MM.1S (cell line): ENCODE results near the gene LMNA.

Source experiments
- DNase-seq: peaks from one replicate; pipeline ENCODE4 v3.0.0-alpha.2; 2015
- H2AFZ ChIP-seq: fragments of 300-600 bp; sonication (generic); 2 replicates; pipeline ENCODE4 v1.6.0; 2016; ENCODE audit warnings: antibody characterized with exemption, low read length
- H3F3A ChIP-seq: fragments of 300-600 bp; sonication (generic); 2 replicates; pipeline ENCODE4 v1.6.1; 2016; ENCODE audit warnings: mild to moderate bottlenecking, antibody characterized with exemption, low read length, moderate library complexity, mixed read lengths; ENCODE audit not compliant: insufficient read depth
- H3K27ac ChIP-seq: fragments of 300-600 bp; sonication (generic); 2 replicates; pipeline ENCODE4 v1.5.1; 2016; ENCODE audit warnings: mild to moderate bottlenecking, low read length
- H3K27me3 ChIP-seq: fragments of 300-600 bp; sonication (generic); replicated peaks from 2 replicates; pipeline ENCODE4 v1.6.0; 2016; ENCODE audit warnings: low read length; ENCODE audit not compliant: insufficient read depth
- H3K36me3 ChIP-seq: fragments of 300-600 bp; sonication (generic); replicated peaks from 2 replicates; pipeline ENCODE4 v1.6.1; 2016; ENCODE audit warnings: mild to moderate bottlenecking, low read length, mixed read lengths; ENCODE audit not compliant: insufficient read depth
- H3K4me1 ChIP-seq: fragments of 300-600 bp; sonication (generic); 2 replicates; pipeline ENCODE4 v1.6.1; 2016; ENCODE audit warnings: low read length, mixed read lengths
- H3K4me2 ChIP-seq: fragments of 300-600 bp; sonication (generic); 2 replicates; pipeline ENCODE4 v1.6.0; 2016; ENCODE audit warnings: low read depth, low read length
- H3K4me3 ChIP-seq: fragments of 300-600 bp; sonication (generic); 2 replicates; pipeline ENCODE4 v1.5.1; 2016; ENCODE audit warnings: low read length, mixed read lengths
- H3K79me2 ChIP-seq: fragments of 300-600 bp; sonication (generic); 2 replicates; pipeline ENCODE4 v1.6.1; 2016; ENCODE audit warnings: mixed run types, low read length, mixed read lengths
- H3K9ac ChIP-seq: fragments of 300-600 bp; sonication (generic); 2 replicates; pipeline ENCODE4 v1.6.1; 2016; ENCODE audit warnings: low read length, mixed read lengths
- H3K9me2 ChIP-seq: fragments of 300-600 bp; sonication (generic); replicated peaks from 2 replicates; pipeline ENCODE4 v1.6.1; 2016; ENCODE audit warnings: mild to moderate bottlenecking, low read length, mixed read lengths; ENCODE audit not compliant: insufficient read depth
- H3K9me3 ChIP-seq: fragments of 300-600 bp; sonication (generic); replicated peaks from 2 replicates; pipeline ENCODE4 v1.6.1; 2016; ENCODE audit warnings: mild to moderate bottlenecking, low read length, mixed read lengths; ENCODE audit not compliant: insufficient read depth
- H4K20me1 ChIP-seq: fragments of 300-600 bp; sonication (generic); 2 replicates; pipeline ENCODE4 v1.6.1; 2016; ENCODE audit warnings: mild to moderate bottlenecking, low read length, moderate library complexity, mixed read lengths; ENCODE audit not compliant: insufficient read depth
- CTCF ChIP-seq: fragments of 300-600 bp; sonication (generic); IDR thresholded peaks from 2 replicates; pipeline ENCODE4 v1.5.1; 2016; ENCODE audit warnings: antibody characterized with exemption, low read length, mixed read lengths
- EZH2 ChIP-seq: fragments of 300-600 bp; sonication (generic); optimal IDR thresholded peaks from 2 replicates; pipeline ENCODE3; 2017; ENCODE audit warnings: low read depth, mild to moderate bottlenecking, antibody characterized with exemption, low read length, mixed read lengths
- EZH2phosphoT487 ChIP-seq: fragments of 300-600 bp; sonication (generic); IDR thresholded peaks from 2 replicates; pipeline ENCODE4 v1.6.1; 2018; ENCODE audit warnings: antibody characterized with exemption, low read length

LMNA gene

GRCh38 chr1:156160743-156161171 lies 46.2 kb downstream of the LMNA start:
- Histone ChIP-seq H3K4me2 (peak overlapping the region; percentile 28), H3K27ac (peak overlapping the region; percentile 91)

DNA sequence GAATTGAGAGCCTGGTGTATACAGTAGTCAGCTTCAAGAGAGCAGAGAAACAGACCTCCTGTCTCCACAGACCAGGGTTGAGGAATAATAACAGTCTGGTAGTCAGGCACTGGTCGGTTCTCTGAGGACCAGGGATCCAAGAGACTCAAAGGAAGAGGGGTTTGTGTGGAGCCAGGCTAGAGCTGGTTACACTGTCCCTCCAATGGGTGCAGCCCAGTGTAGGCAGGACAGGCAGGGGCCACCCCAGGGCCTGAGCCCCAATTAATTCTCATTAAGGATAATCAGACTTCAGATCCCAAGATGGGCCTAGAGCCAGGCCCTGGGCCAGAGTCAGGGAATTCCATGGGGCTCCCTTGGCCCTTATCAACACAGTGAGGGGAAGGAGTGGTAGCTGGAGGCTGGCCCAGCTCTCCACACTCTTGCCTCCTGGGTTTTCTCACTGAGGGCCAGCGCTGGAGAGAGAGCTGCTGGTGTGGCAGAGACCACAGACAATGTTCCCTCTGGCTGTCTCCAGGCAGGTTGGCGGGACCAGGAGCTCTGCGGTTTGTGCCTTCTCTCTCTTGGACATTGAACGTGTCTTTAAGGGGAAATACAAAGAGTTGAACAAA lies 48.0 kb downstream of the LMNA start:
- H3K9me2 ChIP-seq: no peaks in the 10 kb centered on the region
- peaks cover 74% of the 10 kb centered on the region for H3F3A ChIP-seq
- H3K9me3 ChIP-seq: no peaks in the 10 kb centered on the region
- H2AFZ ChIP-seq: no peak overlapping the region
- H3K79me2 ChIP-seq: peaks cover 87% of the 10 kb centered on the region
- H3K4me2 ChIP-seq: no peak overlapping the region
- no peak for TF ChIP-seq EZH2
- TF ChIP-seq EZH2phosphoT487: no peak
- TF ChIP-seq CTCF: no peak
- DNase-seq: no peak
- H3K4me1 ChIP-seq: peaks cover 74% of the 10 kb centered on the region
- peaks cover 43% of the 10 kb centered on the region for H3K36me3 ChIP-seq
- H3K9ac ChIP-seq: peak overlapping the region; percentile 14; the same call in 1 of the 2 replicates
- H3K4me3 ChIP-seq: no peak overlapping the region
- no peaks in the 10 kb centered on the region for H3K27me3 ChIP-seq
- peak overlapping the region; percentile 72 for H3K27ac ChIP-seq
- H4K20me1 ChIP-seq: no peaks in the 10 kb centered on the region

More at GRCh38 chr1:156160743-156161171, 46.2 kb downstream of the LMNA start:
- Histone ChIP-seq H3K27me3 (no peaks in the 10 kb centered on the region), H3F3A (peaks cover 84% of the 10 kb centered on the region), H3K4me1 (peaks cover 70% of the 10 kb centered on the region), H2AFZ (no peak overlapping the region), H3K79me2 (peaks cover 86% of the 10 kb centered on the region), H3K9ac (peak overlapping the region; percentile 45), H4K20me1 (no peaks in the 10 kb centered on the region), H3K9me2 (no peaks in the 10 kb centered on the region), H3K4me3 (no peak overlapping the region), H3K9me3 (no peaks in the 10 kb centered on the region), H3K36me3 (peaks cover 43% of the 10 kb centered on the region)
- TF ChIP-seq CTCF: no peak
- no peak for TF ChIP-seq EZH2
- no peak for TF ChIP-seq EZH2phosphoT487
- peak; percentile 65 for DNase-seq

DNA sequence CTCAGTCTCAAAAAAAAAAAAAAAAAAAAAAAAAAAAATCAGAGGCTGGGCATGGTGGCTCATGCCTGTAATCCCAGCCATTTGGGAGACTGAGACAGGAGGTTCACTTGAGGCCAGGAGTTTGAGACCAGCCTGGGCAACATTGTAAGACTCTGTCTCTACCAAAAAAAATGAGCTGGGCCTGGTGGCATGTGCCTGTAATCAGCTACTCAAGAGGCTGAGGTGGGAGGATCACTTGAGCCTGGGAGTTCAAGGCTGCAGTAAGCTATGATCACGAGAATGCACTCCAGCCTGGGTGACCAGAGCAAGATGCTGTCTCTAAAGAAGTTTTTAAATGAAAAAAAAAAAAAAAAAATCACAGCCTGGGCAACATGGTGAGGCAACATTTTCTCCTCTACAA lies 49.2 kb downstream of the LMNA start:
- no peak for TF ChIP-seq EZH2
- Histone ChIP-seq H3K9me3 (no peaks in the 10 kb centered on the region), H3F3A (peaks cover 62% of the 10 kb centered on the region), H3K9me2 (no peaks in the 10 kb centered on the region), H3K4me1 (peaks cover 66% of the 10 kb centered on the region), H3K79me2 (peaks cover 86% of the 10 kb centered on the region), H4K20me1 (0 out of 2 replicates have a peak, but pooled peaks cover 3% of the 10 kb centered on the region), H3K27ac (peak overlapping the region; percentile 15; the same call in 1 of the 2 replicates), H3K4me2 (no peak overlapping the region), H3K4me3 (no peak overlapping the region), H3K36me3 (peaks cover 43% of the 10 kb centered on the region), H3K27me3 (no peaks in the 10 kb centered on the region), H3K9ac (no peak overlapping the region), H2AFZ (no peak overlapping the region)
- DNase-seq: no peak
